ENCODE measurements around the gene ARID3A.
"Not testable (repeated sequence)": the region's sequence is repeated elsewhere in the genome, so short reads cannot be mapped to it uniquely, and the experiment has no call there.

The ARID3A gene

DNA sequence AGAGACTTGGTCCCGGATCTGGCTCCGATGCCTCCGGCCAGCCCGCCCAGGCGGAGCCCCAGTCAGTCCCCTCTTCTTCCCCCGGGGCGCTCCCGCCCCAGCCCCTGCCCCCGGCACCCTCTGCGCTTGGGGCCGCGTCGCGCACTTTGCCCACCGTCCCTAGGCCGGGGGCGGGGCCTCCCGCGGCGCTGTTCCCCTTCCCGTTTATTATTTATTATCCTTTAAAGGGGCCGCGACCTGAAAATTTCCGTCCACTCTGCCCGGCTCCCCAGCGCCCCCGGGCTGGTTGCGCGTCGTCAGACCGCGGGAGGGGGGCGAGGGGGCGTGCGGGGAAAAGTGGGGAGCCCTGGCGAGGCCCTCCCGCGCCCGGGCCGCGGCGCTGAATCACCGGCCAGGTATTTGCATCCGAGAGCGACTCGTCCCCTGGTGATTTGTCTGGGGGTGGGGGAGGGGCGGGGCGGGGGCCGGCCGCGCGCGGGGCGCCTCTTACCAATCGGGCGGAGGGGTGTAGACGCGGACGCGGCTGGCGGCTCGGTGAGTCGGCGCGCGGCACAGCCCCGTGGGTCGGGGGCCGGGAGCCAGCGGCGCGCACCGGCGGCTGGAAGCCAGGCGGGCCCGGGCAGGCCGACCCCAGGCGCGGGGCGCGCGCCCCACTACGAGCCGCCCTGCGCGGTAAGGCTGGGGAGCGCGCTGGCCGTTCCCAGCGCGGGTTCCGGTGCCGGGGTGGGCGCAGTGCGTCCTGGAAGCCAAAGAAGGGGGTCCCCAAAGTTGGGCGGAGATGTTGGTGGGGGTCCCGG is at the start of gene ARID3A:
Gene ARID3A, plus strand, starts transcription at position 510 of the 797 bp plus-strand sequence. CDS start 3,494 bp downstream, outside the sequence.
- no peak for DNase-seq (ENCODE audit: low read depth)

DNA sequence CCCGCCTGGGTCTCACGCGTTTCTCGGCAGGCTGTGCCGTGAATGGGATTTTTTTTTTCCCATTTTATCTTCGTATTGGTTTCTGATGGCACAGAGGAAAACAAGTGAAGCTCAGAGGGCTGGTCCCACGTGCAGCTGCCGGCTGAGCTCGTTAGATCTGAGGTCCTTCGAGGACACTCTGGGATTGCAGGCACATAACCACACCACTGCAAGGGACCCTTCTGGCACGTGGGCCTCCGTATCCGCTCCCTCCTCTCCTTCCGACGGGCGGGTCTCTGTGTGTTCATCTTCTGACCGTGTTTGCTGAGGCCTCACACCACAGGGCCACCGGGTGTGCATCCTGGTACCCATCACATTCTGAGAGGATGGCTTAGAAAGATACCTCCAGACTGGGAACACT is 49.7 kb upstream of the ARID3A start:
- DNase-seq (ENCODE audit: low read depth), result no peak

DNA sequence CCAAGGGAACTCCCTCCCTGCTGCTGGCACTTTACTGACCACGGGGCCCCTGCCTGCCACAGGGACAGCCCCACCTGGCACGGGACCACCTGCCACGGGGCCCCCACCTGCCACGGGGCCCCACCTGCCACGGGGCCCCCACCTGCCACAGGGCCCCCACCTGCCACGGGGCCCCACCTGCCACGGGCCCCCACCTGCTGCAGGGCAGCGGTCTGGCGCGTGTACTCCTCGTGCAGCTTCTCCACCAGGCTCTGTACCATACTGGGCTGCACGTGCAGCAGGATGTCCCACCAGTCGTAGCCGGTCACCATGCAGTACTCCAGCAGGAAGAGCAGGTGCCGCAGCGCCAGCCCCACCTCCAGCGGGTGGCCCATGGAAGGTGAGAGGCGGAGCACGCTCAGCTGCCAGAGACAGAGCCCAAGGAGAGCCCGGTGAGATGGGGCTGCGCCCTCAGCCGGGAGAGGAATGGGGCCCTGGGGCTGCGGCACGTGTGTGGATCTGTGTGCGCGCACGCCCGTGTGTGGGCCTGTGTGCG is 49.0 kb upstream of the ARID3A start:
- no peak for DNase-seq (ENCODE audit: low read depth)

DNA sequence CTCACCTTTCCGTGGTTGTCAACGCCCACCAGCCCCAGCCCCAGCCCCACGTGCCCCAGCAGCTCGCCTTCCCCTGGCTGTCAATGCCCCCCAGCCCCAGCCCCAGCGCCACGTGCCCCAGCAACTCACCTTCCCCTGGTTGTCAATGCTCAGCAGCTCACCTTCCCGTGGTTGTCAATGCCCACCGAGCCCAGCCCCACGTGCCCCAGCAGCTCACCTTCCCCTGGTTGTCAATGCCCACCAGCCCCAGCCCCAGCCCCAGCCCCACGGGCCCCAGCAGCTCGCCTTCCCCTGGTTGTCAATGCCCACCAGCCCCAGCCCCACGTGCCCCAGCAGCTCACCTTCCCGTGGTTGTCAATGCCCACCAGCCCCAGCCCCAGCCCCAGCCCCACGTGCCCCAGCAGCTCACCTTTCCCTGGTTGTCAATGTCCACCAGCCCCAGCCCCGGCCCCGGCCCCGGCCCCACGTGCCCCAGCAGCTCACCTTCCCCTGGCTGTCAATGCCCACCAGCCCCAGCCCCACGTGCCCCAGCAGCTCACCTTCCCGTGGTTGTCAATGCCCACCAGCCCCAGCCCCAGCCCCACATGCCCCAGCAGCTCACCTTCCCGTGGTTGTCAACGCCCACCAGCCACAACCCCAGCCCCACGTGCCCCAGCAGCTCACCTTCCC is 47.7 kb upstream of the ARID3A start:
- not testable (repeated sequence) for DNase-seq (ENCODE audit: low read depth)

DNA sequence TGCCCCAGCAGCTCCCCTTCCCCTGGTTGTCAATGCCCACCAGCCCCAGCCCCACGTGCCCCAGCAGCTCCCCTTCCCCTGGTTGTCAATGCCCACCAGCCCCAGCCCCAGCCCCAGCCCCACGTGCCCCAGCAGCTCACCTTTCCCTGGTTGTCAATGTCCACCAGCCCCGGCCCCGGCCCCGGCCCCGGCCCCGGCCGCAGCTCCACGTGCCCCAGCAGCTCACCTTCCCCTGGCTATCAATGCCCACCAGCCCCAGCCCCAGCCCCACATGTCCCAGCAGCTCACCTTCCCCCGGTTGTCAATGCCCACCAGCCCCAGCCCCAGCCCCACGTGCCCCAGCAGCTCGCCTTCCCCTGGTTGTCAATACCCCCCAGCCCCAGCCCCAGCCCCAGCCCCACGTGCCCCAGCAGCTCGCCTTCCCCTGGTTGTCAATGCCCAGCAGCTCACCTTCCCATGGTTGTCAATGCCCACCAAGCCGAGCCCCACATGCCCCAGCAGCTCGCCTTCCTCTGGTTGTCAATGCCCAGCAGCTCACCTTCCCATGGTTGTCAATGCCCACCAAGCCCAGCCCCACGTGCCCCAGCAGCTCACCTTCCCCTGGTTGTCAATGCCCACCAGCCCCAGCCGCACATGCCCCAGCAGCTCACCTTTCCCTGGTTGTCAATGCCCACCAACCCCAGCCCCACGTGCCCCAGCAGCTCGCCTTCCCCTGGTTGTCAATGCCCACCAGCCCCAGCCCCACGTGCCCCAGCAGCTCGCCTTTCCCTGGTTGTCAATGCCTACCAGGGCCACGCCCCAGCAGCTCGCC is 46.9 kb upstream of the ARID3A start:
- not testable (repeated sequence) for DNase-seq (ENCODE audit: low read depth)

GRCh38 chr19:879711-880438 is 46.0 kb upstream of the ARID3A start:
- DNase-seq (ENCODE audit: low read depth), result no peak

DNA sequence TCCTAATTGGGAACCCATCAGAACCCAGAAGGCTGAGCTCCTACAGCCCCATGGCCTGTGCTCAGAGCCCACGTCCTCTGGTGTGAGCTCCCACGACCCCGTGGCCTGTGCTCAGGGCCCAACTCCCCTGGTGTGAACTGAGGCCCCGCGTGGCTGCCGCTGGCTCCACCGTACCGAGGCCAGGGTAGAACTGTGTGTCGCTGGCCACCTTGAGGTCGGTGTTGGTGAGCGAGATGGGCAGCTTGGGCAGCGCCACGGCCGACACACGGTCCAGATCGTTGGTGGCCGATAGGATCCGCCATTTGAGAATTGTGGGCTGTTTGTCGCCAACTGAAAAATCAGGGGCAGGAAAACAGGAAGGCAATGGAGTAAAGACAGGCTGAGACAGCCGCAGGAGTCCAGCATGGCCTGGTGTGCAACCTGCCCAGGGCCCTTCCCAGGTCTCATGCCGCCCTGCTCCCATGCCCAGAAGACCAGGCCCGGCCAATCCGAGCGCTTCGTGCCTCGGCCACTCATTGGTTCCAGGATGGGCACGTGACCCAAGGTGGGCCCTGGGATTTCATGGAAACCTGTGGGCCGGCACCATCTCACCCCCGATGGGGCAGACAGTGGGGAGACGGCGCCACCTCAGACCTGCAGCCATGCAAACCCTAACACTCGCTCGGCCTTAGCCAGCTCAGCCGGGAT is 44.3 kb upstream of the ARID3A start:
- DNase-seq (ENCODE audit: low read depth), result no peak

GRCh38 chr19:882871-883497 is 42.9 kb upstream of the ARID3A start:
- no peak for DNase-seq (ENCODE audit: low read depth)

- no peak for DNase-seq (ENCODE audit: low read depth)
Measured at GRCh38 chr19:883661-884211, 42.1 kb upstream of the ARID3A start.

GRCh38 chr19:884420-885211 is 41.2 kb upstream of the ARID3A start:
- no peak for DNase-seq (ENCODE audit: low read depth)

- DNase-seq (ENCODE audit: low read depth), result no peak
Measured at GRCh38 chr19:885536-886224, 40.2 kb upstream of the ARID3A start.

GRCh38 chr19:887072-887471 is 38.8 kb upstream of the ARID3A start:
- DNase-seq (ENCODE audit: low read depth), result no peak

- DNase-seq (ENCODE audit: low read depth), result no peak
Measured at GRCh38 chr19:887599-887998, 38.2 kb upstream of the ARID3A start.

DNA sequence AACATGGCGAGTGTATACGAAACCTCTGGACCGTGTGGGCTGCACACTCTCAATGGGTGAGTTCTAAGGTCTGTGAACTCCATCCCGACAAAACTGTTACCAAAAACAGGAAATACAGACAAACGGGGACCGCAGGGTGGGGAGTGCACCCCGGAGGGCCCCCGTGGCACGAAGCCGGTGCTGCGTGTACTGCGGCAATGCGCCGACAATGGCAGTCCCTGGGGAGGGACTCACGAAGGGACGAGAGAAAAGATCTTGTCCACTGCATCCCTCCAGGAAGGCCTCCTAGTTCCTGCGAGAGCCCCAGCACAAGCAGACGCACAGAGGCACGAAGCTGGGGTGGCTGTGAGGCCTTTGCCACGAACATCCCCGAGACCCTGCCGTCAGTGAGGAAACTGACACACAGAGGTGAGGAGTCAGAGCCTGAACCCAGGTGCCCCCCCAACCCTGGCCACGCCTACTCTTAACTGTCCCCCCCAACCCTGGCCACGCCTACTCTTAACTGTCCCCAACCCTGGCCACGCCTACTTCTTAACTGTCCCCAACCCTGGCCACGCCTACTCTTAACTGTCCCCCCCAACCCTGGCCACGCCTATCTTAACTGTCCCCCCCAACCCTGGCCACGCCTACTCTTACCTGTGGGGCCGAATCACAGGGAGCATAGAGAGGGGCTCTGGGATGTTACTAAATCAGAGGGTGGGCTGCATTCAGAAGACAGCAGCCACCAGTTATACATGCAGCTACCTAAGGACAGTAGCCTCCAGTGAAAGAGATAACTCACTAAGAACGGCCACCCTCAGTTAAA is 37.1 kb upstream of the ARID3A start:
- no peak for DNase-seq (ENCODE audit: low read depth)

DNA sequence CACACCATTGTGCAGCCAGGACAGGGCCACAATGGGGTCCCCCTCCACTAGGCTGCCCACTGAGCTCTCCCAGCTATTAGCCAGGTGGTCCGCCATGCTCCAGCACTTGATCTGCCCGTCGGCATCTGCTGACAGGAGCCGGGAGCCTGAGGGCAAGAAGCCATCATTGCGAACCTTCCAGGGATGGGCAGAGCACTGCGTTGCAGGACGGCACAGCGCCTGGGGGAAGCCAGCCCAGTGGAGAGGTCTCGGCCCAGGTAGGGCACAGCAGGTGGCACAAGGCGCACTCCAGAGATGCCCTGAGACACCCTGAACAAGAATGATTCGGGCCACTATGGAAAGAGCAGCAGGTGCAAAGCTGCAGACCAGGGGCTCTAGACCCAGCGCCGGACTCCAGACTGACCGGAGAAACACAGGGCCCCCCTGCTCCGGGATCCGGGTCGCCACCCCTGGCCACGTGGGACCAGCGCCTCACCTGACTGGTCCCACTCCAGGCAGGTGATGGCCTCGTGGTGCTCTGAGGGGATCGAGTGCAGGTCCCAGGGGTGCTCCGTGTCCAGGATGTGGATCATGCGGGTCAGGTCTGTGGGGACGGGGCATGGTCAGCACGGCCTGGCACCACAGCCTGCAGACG is 36.1 kb upstream of the ARID3A start:
- DNase-seq (ENCODE audit: low read depth), result no peak

DNA sequence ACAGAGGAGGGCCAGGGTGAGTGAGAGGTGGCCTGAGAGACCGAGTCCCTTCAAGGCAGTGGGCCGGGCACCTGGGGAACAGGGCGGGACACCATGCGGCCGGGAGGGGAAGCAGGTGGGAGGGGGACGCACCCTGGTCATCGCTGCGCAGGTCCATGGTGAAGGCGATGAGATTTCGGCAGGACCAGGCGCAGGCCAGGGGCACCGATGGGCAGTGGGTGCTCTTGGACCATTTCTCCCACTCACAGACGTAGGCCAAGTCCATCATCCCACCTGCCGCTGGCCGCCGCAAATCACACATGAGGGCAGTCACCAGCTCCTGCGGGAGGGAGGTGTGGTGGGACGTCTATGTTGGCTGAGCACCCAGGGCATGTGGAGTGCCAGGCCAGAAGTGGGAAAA is 35.0 kb upstream of the ARID3A start:
- DNase-seq (ENCODE audit: low read depth), result no peak

DNA sequence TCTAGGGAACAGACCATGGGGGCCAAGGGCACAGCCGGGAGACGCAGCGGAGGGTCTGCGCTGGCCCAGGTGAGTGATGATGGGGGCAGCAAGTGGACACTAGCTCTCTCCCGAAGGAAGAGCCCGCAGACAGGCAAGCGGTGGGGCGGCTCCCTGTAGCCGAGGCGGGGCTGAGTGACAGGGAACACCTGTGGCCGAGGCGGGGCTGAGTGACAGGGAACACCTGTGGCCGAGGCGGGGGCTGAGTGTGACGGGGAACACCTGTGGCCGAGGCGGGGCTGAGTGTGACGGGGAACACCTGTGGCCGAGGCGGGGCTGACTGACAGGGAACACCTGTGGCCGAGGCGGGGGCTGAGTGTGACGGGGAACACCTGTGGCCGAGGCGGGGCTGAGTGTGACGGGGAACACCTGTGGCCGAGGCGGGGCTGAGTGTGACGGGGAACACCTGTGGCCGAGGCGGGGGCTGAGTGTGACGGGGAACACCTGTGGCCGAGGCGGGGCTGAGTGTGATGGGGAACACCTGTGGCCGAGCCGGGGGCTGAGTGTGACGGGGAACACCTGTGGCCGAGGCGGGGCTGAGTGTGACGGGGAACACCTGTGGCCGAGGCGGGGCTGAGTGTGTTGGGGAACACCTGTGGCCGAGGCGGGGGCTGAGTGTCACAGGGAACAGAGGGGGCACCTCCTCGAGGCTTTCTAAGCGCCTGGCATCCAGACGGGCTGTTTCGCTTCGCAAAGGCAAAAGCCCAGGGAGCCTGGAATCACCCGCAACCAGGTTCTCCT is 34.2 kb upstream of the ARID3A start:
- not testable (repeated sequence) for DNase-seq (ENCODE audit: low read depth)

Data from non-pigmented ciliary epithelial cell (primary cell).